HUES64 (cell line): ENCODE results near the gene KLF13.
A peak's percentile ranks its signal among the peaks of the same experiment; 100 is the strongest.
"Not testable (repeated sequence)": the region's sequence is repeated elsewhere in the genome, so short reads cannot be mapped to it uniquely, and the experiment has no call there.

ENCODE experiments used
- H3K27ac ChIP-seq: 2 replicates; pipeline ENCODE4 v1.7.0; 2013; ENCODE audit warnings: low read depth, low read length, inconsistent platforms
- H3K27me3 ChIP-seq: 2 replicates; pipeline ENCODE4 v1.6.1; 2013; ENCODE audit warnings: mild to moderate bottlenecking, low read length; ENCODE audit not compliant: insufficient read depth
- H3K36me3 ChIP-seq: 2 replicates; pipeline ENCODE4 v1.6.1; 2013; ENCODE audit warnings: mild to moderate bottlenecking, low read length; ENCODE audit not compliant: insufficient read depth
- H3K4me1 ChIP-seq: 2 replicates; pipeline ENCODE4 v1.6.1; 2013; ENCODE audit warnings: mild to moderate bottlenecking, low read length, moderate library complexity; ENCODE audit not compliant: insufficient read depth
- H3K4me3 ChIP-seq: 2 replicates; pipeline ENCODE4 v1.5.1; 2013; ENCODE audit warnings: mild to moderate bottlenecking, low read length, moderate library complexity
- H3K9ac ChIP-seq: 2 replicates; pipeline ENCODE4 v1.6.1; 2013; ENCODE audit warnings: mild to moderate bottlenecking, low read depth, low read length
- H3K9me3 ChIP-seq: 2 replicates; pipeline ENCODE4 v1.6.1; 2013; ENCODE audit warnings: low read depth, low read length; ENCODE audit not compliant: insufficient read depth
- WGBS: fragments of 150-250, 120-280 bp; methylation state at CpG from one replicate; pipeline ENCODE4 v1.1.7; 2013; ENCODE audit warnings: missing lambda C conversion rate; 5-methylcytosine and 5-hydroxymethylcytosine counted together

The KLF13 gene

GRCh38 chr15:31352339-31352751, 25.7 kb downstream of the KLF13 start:
- Histone ChIP-seq H3K4me3 (no peak overlapping the region), H3K4me1 (peaks cover 10% of the 10 kb centered on the region; the same call in 1 of the 2 replicates), H3K36me3 (no peaks in the 10 kb centered on the region), H3K9me3 (no peaks in the 10 kb centered on the region), H3K9ac (no peak overlapping the region), H3K27me3 (no peaks in the 10 kb centered on the region), H3K27ac (0 out of 2 replicates have a peak overlapping the region, but pooled peaks have one; percentile 5)
- WGBS = 88% methylated on average over 8 of the region's 8 CpGs

GRCh38 chr15:31352911-31353811, 26.5 kb downstream of the KLF13 start:
- peaks cover 10% of the 10 kb centered on the region; the same call in 1 of the 2 replicates for H3K4me1 ChIP-seq
- 73% methylated on average over 14 of the region's 14 CpGs for WGBS
- no peak overlapping the region for H3K4me3 ChIP-seq
- H3K36me3 ChIP-seq = no peaks in the 10 kb centered on the region
- H3K9ac ChIP-seq = no peak overlapping the region; the same call in 1 of the 2 replicates
- no peaks in the 10 kb centered on the region for H3K9me3 ChIP-seq
- no peak overlapping the region for H3K27ac ChIP-seq
- H3K27me3 ChIP-seq = no peaks in the 10 kb centered on the region

- Histone ChIP-seq H3K4me3 (no peak overlapping the region), H3K4me1 (peaks cover 10% of the 10 kb centered on the region; the same call in 1 of the 2 replicates), H3K27me3 (no peaks in the 10 kb centered on the region), H3K27ac (no peak overlapping the region; the same call in 1 of the 2 replicates), H3K9ac (no peak overlapping the region), H3K9me3 (no peaks in the 10 kb centered on the region), H3K36me3 (no peaks in the 10 kb centered on the region)
- WGBS = 90% methylated on average over 4 of the region's 4 CpGs
Observed at GRCh38 chr15:31353931-31354330, 27.3 kb downstream of the KLF13 start.

- not testable (repeated sequence) for H3K36me3 ChIP-seq, H3K4me3 ChIP-seq, H3K9me3 ChIP-seq, H3K27ac ChIP-seq, H3K9ac ChIP-seq, H3K27me3 ChIP-seq
- peaks cover 18% of the 10 kb centered on the region for H3K4me1 ChIP-seq
- WGBS = 90% methylated on average over 11 of the region's 11 CpGs
Observed at GRCh38 chr15:31356097-31356496, 29.5 kb downstream of the KLF13 start.

GRCh38 chr15:31357148-31357547, 30.5 kb downstream of the KLF13 start:
- H3K4me1 ChIP-seq = peaks cover 28% of the 10 kb centered on the region
- 86% methylated on average over 13 of the region's 13 CpGs for WGBS
- no peaks in the 10 kb centered on the region for H3K27me3 ChIP-seq
- H3K36me3 ChIP-seq = no peaks in the 10 kb centered on the region
- no peak overlapping the region for H3K27ac ChIP-seq
- H3K9me3 ChIP-seq = no peaks in the 10 kb centered on the region
- no peak overlapping the region for H3K9ac ChIP-seq
- H3K4me3 ChIP-seq = no peak overlapping the region

- Histone ChIP-seq H3K27ac (no peak overlapping the region), H3K36me3 (no peaks in the 10 kb centered on the region), H3K9ac (no peak overlapping the region), H3K4me1 (peaks cover 28% of the 10 kb centered on the region), H3K27me3 (no peaks in the 10 kb centered on the region), H3K9me3 (no peaks in the 10 kb centered on the region), H3K4me3 (no peak overlapping the region)
- WGBS = 93% methylated on average over 2 of the region's 3 CpGs
Observed at GRCh38 chr15:31358163-31358562, 31.5 kb downstream of the KLF13 start.

GRCh38 chr15:31358957-31359701, 32.5 kb downstream of the KLF13 start:
- Histone ChIP-seq H3K27me3 (no peaks in the 10 kb centered on the region), H3K4me1 (peaks cover 29% of the 10 kb centered on the region), H3K36me3 (no peaks in the 10 kb centered on the region), H3K9ac (no peak overlapping the region), H3K4me3 (no peak overlapping the region), H3K27ac (no peak overlapping the region), H3K9me3 (no peaks in the 10 kb centered on the region)
- 95% methylated on average over 8 of the region's 8 CpGs for WGBS

- no peak overlapping the region for H3K27ac ChIP-seq
- H3K4me3 ChIP-seq = no peak overlapping the region
- 90% methylated on average over 7 of the region's 7 CpGs for WGBS
- no peaks in the 10 kb centered on the region for H3K27me3 ChIP-seq
- no peaks in the 10 kb centered on the region for H3K9me3 ChIP-seq
- H3K4me1 ChIP-seq = peaks cover 35% of the 10 kb centered on the region
- H3K9ac ChIP-seq = no peak overlapping the region
- no peaks in the 10 kb centered on the region for H3K36me3 ChIP-seq
Observed at GRCh38 chr15:31359702-31360111, 33.1 kb downstream of the KLF13 start.

- 89% methylated on average over 8 of the region's 8 CpGs for WGBS
- Histone ChIP-seq H3K9me3 (no peaks in the 10 kb centered on the region), H3K9ac (no peak overlapping the region), H3K27me3 (no peaks in the 10 kb centered on the region), H3K4me3 (no peak overlapping the region), H3K4me1 (peaks cover 39% of the 10 kb centered on the region), H3K36me3 (no peaks in the 10 kb centered on the region), H3K27ac (no peak overlapping the region)
Observed at GRCh38 chr15:31360158-31360561, 33.5 kb downstream of the KLF13 start.

GRCh38 chr15:31360843-31361763, 34.5 kb downstream of the KLF13 start:
- Histone ChIP-seq H3K9ac (no peak overlapping the region), H3K9me3 (no peaks in the 10 kb centered on the region), H3K4me3 (no peak overlapping the region), H3K4me1 (peaks cover 43% of the 10 kb centered on the region), H3K36me3 (no peaks in the 10 kb centered on the region), H3K27ac (peak overlapping the region; percentile 32; the same call in 1 of the 2 replicates), H3K27me3 (no peaks in the 10 kb centered on the region)
- 75% methylated on average over 17 of the region's 17 CpGs for whole genome bisulfite sequencing
